Tibial nerve (tissue), 3 donors: ENCODE data around the gene TBX1.

Experiments
- CTCF ChIP-seq, 5 experiments: fragments of 200-600 bp in 3 of 5; fragments of 450-650 bp in 2 of 5; sonication (generic) in 3 of 5; IDR thresholded peaks; one replicate each; pipeline ENCODE4 v1.5.1; 2016 to 2019; ENCODE audit warnings: antibody characterized with exemption in 5 of 5, mild to moderate bottlenecking in 3 of 5, moderate library complexity in 2 of 5
- POLR2A ChIP-seq, 2 donors: fragments of 450-650 bp; IDR thresholded peaks; one replicate each; pipeline ENCODE4 v1.6.1; 2017; ENCODE audit warnings: antibody characterized with exemption in 2 of 2, mild to moderate bottlenecking in 2 of 2, moderate library complexity in 2 of 2

DNA sequence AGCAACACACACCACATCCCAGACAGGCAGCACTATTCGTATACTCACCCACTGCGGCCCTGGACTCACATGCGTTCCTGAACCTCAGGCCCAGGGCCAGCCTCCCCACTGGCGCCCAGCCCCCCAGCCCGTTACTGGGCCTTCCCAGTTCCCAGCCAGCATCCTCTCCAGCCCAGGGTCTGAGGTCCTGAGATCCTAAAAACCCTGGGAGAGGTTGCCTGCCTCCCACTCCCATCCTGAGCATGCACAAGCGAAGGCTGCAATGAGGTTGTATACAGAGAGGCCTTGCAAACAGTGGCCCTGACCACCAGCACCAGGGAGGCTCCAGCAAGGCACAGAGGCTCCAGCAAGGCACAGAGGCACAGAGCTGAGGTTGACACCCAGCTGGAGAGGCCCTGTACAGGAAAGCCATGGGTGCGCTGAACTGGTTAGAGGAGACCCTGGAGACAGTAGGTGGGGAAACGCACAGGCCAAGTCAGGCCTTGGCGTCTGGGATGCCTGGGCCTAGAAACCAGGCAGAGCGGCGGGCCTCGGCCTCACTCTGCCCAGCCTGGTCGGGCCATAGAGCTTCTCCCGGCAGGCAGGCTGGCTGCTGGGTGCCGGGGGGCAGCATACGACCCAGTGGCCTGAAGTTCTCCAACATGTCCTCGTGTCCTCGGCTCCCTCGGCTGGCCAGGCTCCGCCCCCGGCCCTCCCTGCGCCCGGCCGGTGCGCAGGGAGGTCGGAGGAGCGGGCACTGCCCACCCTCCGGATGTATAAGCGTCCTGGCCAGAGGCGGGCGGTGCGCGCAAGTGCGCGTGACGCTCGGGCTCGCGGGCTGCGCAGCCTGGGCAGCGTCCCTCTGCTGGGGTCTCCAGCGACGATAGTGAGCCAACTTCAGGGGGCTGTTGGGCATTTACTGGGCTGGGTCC, 2.3 kb upstream of the TBX1 start:
- TF ChIP-seq CTCF (IDR thresholded peaks at IDR 0.05), result no peak
- no peak for TF ChIP-seq POLR2A (IDR thresholded peaks at IDR 0.05)
